Coronary artery (tissue), 2 donors: ENCODE measurements around the gene CNTN1.

Experiments
- DNase-seq: peaks from one replicate; pipeline ENCODE4 v3.0.0-alpha.2; 2017; ENCODE audit warnings: low spot score
- H3K27ac ChIP-seq, 2 donors: fragments of 200-600 bp; sonication (generic); one replicate each; pipeline ENCODE4 v1.5.1; 2016 to 2019
- H3K4me3 ChIP-seq: fragments of 200-600 bp; sonication (generic); 2 replicates; pipeline ENCODE4 v1.5.1; 2016; ENCODE audit warnings: mild to moderate bottlenecking, moderate library complexity
- TF ChIP-seq, protein P1 (sequence below): fragments of 200-600 bp; sonication (generic); IDR thresholded peaks from one replicate; pipeline ENCODE4 v1.5.1; 2019; ENCODE audit warnings: antibody characterized with exemption

CNTN1 gene

DNA sequence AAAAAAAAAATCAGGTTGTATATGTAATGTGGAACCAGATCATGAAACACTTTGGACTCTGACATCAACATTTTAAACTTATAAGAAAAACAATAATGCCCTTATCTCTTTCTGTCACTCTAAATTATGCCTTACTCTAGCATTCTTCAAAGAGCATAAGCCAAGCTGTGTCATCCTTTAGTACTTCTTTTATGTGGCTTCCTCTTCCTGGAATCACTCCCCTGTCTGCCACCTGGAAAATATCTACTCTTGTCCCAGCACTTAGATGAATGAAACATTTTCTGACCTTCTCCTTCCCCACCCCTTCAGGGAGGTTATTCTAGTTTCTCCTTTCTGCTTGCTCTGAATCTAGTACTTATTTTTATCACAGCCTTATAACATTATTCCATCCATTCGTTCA is 101.2 kb downstream of the CNTN1 start:
- DNase-seq = no peak
- Histone ChIP-seq H3K27ac (no peak overlapping the region), H3K4me3 (no peak overlapping the region)
- TF ChIP-seq, protein P1, sequence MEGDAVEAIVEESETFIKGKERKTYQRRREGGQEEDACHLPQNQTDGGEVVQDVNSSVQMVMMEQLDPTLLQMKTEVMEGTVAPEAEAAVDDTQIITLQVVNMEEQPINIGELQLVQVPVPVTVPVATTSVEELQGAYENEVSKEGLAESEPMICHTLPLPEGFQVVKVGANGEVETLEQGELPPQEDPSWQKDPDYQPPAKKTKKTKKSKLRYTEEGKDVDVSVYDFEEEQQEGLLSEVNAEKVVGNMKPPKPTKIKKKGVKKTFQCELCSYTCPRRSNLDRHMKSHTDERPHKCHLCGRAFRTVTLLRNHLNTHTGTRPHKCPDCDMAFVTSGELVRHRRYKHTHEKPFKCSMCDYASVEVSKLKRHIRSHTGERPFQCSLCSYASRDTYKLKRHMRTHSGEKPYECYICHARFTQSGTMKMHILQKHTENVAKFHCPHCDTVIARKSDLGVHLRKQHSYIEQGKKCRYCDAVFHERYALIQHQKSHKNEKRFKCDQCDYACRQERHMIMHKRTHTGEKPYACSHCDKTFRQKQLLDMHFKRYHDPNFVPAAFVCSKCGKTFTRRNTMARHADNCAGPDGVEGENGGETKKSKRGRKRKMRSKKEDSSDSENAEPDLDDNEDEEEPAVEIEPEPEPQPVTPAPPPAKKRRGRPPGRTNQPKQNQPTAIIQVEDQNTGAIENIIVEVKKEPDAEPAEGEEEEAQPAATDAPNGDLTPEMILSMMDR = no peak

DNA sequence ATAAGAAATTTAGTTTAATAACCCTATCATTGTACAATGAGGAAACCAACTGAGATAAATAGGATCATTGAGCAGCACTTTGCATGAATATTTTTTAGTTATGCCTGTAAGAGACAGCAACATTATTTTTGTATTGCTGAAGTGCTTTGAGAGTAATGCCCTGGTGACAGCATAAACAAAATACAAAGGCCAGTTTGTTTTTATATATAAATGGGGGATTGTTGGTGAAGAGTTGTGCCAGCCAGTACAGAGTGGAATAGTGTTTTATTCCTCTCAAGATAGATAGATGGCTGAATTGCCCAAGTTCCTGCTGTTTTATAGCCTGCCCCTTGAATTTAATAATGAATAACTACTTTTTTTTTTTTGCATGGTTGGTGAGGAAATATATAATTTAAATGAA is 101.8 kb downstream of the CNTN1 start:
- Histone ChIP-seq H3K4me3 (no peak overlapping the region), H3K27ac (no peak overlapping the region)
- TF ChIP-seq, protein P1 = no peak
- no peak for DNase-seq

DNA sequence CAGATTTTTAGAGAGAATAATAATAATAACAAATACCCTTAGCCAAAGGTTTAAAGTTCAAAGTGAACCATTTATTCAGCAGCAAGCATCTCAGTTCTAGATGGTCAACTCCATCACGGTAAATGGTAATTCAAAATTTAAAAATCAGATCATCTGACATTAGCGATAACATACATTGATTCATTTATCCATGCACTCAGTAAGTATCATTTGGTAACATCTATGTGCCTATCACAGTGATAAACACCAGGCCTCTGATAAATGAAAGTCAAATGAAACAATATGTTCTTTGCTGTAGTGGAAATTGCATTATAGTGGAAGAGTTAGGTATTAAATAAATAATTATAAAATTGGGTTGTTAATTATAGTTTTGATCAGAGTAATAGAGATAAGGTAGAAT is 108.8 kb downstream of the CNTN1 start:
- Histone ChIP-seq H3K27ac (no peak overlapping the region), H3K4me3 (no peak overlapping the region)
- TF ChIP-seq, protein P1 = no peak
- DNase-seq = no peak

DNA sequence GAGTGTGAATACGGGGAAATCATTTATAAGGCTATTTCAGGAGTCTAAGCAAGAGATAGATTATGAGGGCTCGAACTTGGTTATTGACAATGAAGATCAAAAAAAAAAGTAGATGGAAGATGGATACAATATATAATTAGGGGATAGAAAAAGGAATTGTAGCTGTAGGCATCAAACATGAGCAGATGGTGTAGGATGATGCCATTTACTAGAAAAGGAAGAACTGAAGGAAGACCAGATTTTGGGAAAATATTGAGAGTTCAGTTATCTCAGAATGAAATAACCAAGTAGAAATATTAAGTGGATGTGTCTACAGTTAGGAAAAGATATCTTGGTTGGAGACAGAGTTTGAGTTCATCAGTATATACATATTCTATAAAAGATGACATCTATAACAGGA is 109.6 kb downstream of the CNTN1 start:
- no peak overlapping the region for H3K27ac ChIP-seq
- H3K4me3 ChIP-seq = no peak overlapping the region
- TF ChIP-seq, protein P1 = no peak
- DNase-seq = no peak

DNA sequence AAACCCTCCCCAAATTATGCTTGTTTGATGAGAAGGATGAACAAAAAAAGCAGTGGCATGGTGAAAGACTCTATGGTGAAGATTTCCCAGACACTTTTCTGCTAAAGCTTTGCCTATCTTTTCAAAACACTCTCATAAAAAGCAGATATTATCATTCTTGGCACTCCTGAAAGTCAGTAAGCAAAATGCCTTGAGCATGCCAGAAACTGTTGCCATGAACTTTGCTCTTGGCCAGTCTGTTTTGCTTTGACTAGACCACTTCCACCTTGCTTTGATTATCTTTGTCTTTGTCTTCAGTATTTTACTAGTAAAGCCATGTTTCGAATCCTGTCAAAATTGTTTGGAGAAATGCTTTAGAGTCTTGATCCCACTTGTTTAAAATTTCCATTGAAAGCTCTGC is 110.4 kb downstream of the CNTN1 start:
- H3K27ac ChIP-seq = no peak overlapping the region
- TF ChIP-seq, protein P1 = no peak
- H3K4me3 ChIP-seq = no peak overlapping the region
- no peak for DNase-seq

DNA sequence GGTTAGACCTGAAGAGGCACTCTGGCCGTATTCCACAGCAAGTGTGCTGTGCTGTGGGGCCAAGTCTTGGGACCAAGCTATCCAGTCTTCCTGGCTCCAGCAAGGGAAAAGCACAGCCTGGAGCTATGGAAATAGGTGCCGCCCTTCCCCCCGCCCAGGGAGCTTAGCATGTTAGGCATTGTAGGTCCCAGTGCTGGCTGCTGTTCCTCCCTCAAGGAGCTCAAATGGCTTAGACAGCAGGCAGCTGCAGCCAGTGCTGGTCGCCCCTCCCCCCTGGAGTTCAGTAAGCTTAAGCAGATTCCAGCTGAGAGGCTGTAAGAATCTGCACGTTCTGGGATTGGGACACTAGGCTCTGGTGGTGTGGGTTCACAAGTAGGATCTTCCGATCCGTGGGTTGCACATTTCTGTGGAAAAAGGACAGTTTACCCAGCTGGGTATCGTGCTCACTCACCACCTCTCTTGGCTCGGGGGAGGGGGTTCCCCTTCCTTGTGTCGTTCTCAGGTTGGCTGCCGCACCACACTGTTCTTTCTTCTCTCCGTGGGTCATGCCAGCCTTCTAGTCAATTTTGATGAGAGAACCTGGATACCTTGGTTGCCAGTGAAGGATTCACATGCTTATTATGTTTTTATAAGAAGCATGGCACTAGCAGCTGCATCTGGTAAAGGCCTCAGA is 127.3 kb downstream of the CNTN1 start:
- Histone ChIP-seq H3K4me3 (no peak overlapping the region), H3K27ac (no peak overlapping the region)
- DNase-seq = no peak
- TF ChIP-seq, protein P1 = no peak

DNA sequence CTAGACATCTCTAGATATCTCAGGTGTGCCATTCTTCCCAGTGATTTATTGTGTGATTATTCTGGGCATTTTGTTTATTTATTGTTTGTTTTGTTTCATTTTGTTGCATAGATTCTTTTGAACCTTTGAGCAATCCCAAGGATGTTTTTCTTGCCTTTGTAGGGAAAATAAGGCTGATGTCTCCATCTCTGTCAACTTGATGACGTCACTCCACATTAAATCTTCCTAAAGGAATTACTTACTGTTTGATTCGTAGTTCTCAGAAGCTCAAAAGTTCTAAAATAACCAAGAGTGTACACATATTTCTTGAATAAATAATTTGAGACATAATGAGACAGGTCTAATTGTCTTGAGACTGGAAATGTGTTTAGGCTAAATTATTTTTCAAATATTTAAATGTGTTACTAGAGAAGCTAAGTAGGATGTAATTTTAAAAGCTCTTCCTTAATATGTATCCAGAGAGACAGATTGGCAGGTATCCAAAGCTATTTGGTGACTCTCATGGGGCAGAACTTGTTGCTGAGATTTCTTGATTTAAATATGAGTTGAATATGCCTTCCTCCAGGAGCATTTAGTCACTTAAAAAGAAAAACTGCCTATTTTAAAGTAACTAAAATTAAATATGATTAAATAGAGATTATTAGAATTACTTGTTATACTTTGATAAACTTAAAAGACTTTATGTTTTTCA is 128.7 kb downstream of the CNTN1 start:
- TF ChIP-seq, protein P1 = no peak
- Histone ChIP-seq H3K27ac (no peak overlapping the region), H3K4me3 (no peak overlapping the region)
- no peak for DNase-seq
